Stimulated activated CD8-positive, alpha-beta memory T cell treated with anti-CD3 and anti-CD28 coated beads, Interleukin-15, amount 100 ng/mL, for 24 hours (primary cell): ENCODE measurements around the gene LRP1.

Source experiments
- DNase-seq: peaks from one replicate; pipeline ENCODE4 v3.0.0-alpha.2; 2020; ENCODE audit warnings: low read depth

Gene LRP1

DNA sequence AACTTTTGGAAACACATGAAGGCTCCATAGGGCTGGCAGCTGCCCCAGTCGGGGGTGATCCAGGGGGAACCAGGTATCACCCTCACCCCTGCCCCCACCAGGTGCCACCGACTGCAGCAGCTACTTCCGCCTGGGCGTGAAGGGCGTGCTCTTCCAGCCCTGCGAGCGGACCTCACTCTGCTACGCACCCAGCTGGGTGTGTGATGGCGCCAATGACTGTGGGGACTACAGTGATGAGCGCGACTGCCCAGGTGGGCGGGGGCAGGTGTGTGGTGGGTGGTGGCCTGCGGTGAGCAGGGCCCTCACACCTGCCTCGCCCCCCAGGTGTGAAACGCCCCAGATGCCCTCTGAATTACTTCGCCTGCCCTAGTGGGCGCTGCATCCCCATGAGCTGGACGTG, 66.0 kb downstream of the LRP1 start:
- DNase-seq = no peak

- DNase-seq = no peak
Observed at GRCh38 chr12:57195186-57195585, 66.9 kb downstream of the LRP1 start.

GRCh38 chr12:57195611-57196371, 67.5 kb downstream of the LRP1 start:
- DNase-seq = no peak

DNA sequence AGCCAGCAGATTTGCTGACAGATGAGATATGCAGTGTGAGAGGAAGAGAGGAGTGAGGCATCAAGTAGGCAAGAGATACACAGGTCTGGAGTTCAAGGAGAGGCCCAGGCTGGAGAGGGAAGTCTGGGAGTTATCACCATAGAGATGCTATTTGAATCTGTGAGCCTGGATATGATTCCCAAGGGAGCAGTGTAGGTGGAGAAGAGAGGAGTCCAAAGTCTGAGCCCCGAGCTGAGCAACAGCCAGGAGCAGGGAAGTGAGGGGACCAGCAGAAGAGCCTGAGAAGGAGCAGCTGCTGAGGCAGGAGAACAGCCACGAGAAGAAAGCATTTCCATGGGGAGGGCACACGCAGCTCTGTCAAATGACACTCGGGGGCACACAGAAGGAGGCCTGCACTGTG, 68.2 kb downstream of the LRP1 start:
- DNase-seq = no peak

DNA sequence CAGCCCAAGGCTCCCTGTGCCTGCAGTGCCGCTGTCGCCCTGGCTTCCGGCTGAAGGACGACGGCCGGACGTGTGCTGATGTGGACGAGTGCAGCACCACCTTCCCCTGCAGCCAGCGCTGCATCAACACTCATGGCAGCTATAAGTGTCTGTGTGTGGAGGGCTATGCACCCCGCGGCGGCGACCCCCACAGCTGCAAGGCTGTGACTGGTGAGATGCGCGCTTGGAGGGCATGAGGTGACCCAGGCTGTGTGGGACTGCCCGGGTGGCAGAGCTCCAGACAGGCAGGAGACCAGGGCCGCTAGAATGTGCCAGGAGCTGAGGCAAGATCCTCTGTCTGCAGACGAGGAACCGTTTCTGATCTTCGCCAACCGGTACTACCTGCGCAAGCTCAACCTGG, 68.7 kb downstream of the LRP1 start:
- DNase-seq = no peak

DNA sequence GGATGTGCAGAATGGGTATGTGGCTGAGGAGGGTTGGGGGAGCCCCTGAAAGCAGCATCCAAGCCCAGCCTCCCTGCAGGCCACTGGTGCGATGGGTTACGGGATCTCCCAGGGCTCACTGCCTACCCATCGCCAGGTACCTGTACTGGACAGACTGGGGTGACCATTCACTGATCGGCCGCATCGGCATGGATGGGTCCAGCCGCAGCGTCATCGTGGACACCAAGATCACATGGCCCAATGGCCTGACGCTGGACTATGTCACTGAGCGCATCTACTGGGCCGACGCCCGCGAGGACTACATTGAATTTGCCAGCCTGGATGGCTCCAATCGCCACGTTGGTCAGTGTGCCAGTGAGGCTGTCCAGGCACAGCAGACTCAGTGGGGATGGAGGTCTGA, 70.0 kb downstream of the LRP1 start:
- DNase-seq = no peak

DNA sequence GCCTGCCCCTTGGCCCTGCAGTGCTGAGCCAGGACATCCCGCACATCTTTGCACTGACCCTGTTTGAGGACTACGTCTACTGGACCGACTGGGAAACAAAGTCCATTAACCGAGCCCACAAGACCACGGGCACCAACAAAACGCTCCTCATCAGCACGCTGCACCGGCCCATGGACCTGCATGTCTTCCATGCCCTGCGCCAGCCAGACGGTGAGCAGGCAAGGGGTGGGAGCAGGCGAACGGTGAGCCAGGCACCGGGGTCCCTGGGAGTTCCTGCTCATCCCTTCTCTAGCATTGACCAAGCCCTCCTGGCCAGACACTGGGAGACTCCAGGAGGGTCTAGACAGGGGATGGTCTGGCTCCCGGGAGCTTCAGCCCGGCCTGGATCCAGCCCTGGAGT, 70.9 kb downstream of the LRP1 start:
- DNase-seq = no peak

DNA sequence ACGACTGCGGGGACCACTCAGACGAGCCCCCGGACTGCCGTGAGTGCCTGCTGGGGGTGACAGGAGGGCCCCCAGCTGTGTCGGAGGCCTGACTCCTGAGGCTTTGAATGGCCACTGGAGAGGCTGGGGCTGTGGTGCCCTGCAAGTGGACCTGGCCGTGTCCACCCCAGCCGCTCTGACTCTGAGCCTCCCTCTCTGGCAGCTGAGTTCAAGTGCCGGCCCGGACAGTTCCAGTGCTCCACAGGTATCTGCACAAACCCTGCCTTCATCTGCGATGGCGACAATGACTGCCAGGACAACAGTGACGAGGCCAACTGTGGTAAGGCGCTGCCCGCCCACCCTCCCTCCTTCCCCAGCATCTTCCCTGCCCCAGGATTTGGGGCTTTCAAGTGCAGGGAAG, 72.2 kb downstream of the LRP1 start:
- no peak for DNase-seq

- no peak for DNase-seq
Observed at GRCh38 chr12:57201219-57201618, 72.9 kb downstream of the LRP1 start.

DNA sequence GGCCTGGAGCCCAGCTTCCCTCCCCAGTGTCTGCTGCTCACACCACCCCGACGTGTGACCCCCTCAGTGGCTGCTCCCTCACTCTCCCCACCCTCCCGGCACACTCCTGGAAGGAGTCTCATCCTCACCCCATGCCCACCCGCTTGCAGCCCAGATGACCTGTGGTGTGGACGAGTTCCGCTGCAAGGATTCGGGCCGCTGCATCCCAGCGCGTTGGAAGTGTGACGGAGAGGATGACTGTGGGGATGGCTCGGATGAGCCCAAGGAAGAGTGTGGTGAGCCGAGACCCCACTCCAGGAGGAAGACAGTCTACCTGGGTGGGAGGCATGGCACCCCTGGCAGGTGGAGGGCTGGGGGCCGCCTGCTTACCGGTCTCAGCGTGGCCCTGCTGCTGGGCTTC, 73.3 kb downstream of the LRP1 start:
- DNase-seq = no peak

GRCh38 chr12:57202321-57202720, 74.0 kb downstream of the LRP1 start:
- DNase-seq = no peak

DNA sequence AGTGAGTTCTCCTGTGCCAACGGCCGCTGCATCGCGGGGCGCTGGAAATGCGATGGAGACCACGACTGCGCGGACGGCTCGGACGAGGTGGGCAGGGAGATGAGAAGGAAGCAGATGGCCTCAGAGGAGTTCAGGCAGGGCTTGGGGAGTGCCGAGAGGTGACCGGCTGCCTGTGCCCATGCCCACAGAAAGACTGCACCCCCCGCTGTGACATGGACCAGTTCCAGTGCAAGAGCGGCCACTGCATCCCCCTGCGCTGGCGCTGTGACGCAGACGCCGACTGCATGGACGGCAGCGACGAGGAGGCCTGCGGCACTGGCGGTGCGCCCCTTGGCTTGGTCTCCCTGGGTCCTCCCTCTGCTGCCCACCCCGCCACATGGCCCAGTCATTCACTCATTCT, 74.9 kb downstream of the LRP1 start:
- DNase-seq = no peak

GRCh38 chr12:57203791-57204190, 75.5 kb downstream of the LRP1 start:
- no peak for DNase-seq

GRCh38 chr12:57204454-57204853, 76.2 kb downstream of the LRP1 start:
- DNase-seq = no peak

DNA sequence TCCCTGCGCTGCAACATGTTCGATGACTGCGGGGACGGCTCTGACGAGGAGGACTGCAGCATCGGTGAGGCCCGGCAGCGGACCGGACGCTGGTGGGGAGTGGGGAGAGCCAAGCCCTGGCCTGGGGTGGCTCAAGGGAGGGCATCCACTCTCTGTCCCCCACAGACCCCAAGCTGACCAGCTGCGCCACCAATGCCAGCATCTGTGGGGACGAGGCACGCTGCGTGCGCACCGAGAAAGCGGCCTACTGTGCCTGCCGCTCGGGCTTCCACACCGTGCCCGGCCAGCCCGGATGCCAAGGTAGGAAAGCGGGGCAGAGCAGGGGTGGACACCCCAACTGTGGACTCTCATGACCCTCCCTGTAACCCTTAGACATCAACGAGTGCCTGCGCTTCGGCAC, 76.9 kb downstream of the LRP1 start:
- DNase-seq = no peak

DNA sequence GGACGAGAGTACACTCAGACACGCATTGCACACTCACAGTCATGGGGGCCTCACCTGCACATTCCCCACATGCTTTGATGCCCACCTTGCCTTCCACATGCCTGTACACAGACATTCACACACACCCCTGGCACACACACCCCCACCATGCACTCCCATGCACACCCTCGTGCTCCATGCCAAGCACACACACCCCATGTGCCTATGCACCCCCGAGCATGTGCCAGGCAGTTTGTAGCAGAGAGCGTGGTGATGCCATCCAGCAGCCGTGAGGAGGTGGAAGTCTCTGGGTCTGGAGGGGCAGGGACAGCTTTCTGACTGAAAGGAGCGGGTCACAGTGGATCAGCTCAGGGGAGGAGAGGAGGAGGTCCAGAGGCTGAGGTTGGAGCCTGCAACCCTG, 77.6 kb downstream of the LRP1 start:
- DNase-seq = no peak

DNA sequence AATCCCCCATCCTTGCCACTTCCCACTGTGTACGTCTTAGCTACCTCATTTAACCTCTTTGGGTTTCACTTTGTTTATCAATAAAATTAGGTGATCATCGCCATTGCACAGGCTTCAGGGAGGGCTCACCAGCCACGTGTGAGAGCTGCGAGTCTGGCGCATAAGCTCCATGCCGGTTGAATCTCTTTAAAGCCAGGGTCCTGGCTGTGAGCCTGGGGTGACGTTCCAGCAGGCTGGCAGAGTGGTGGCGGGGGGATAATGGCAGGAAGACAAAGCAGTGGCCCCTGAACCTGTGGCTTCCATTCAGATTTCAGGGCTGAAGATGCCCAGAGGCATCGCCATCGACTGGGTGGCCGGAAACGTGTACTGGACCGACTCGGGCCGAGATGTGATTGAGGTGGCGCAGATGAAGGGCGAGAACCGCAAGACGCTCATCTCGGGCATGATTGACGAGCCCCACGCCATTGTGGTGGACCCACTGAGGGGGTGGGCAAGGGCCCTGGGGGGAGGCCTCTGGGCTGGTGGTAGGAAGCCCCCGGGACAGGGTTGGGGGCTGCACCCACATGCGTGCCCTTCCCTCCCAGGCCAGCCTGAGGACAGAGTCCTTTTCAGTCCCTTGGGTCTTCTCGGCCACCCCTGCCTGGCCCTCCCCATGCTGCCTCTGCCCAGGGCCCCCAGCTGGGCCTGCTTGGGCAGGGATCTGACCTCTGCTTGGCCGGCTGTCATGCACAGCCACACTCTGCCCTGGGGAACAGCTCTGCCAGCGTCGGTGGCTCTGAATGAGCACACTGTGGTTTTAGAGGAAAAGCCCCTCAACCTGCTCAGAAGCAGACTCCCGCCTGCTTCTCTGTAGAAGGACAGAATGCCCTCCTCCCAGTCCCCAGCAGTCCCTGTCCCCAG, 79.7 kb downstream of the LRP1 start:
- DNase-seq = no peak

- no peak for DNase-seq
Observed at GRCh38 chr12:57208631-57209282, 80.5 kb downstream of the LRP1 start.

GRCh38 chr12:57209916-57210315, 81.6 kb downstream of the LRP1 start:
- DNase-seq = no peak

- DNase-seq = no peak
Observed at GRCh38 chr12:57210461-57210860, 82.2 kb downstream of the LRP1 start.

DNA sequence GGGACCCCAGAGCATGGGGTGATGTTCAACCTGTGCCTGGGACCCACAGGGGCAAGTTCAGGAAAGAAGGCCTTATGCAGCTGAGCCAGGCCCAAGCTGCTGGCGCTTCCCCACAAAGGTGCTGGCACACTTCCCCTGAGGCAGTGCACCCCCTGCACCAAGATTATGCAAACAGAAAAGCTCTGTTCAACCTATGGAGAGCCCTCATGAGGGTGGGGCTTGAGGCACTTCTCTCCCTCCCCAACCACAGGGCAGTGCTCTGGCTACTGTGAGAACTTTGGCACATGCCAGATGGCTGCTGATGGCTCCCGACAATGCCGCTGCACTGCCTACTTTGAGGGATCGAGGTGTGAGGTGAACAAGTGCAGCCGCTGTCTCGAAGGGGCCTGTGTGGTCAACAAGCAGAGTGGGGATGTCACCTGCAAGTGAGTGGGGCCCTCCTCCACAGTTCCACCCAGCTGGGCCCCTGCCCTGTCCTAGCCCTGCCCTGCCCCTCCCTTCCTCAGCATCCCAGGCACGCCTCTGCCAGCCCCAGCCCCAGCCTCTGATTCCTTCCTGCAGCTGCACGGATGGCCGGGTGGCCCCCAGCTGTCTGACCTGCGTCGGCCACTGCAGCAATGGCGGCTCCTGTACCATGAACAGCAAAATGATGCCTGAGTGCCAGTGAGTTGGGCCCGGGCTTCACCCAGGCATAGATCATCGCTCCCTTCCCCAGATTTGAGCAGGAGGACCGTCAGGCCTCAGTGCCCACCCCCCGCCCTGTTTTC, 82.8 kb downstream of the LRP1 start:
- DNase-seq = no peak
